Measurements from ENCODE around the gene CDK13. TPM values are rescaled to one million over a fixed set of nuclear protein-coding genes. Genes with fewer than 3 reads are reported as not detected.
"Not testable (repeated sequence)": the region's sequence is repeated elsewhere in the genome, so short reads cannot be mapped to it uniquely, and the experiment has no call there.

The CDK13 gene
- total RNA-seq, result 55.1 and 60.0 TPM in 2 replicates

- intact Hi-C loops (cut with micrococcal nuclease), result loop anchor here (1.0 to 5.0 kb wide), 9 partner anchors 54 to 1772 kb away; partner anchors contain the start of genes MPLKIP, STARD3NL, VPS41 and YAE1
Measured at GRCh38 chr7:39949971-39950472, at the start of gene CDK13. CDK13 (plus strand) TSS chr7:39950256; CDS start chr7:39950642, 386 bp downstream.

- intact Hi-C loops (cut with micrococcal nuclease), result no loop called here
Measured at GRCh38 chr7:39904077-39904486, 46.0 kb upstream of the CDK13 start.

GRCh38 chr7:39908141-39908540, 41.9 kb upstream of the CDK13 start:
- intact Hi-C loops (cut with micrococcal nuclease), result no loop called here

GRCh38 chr7:39908973-39909372, 41.1 kb upstream of the CDK13 start:
- intact Hi-C loops (cut with micrococcal nuclease), result no loop called here

- intact Hi-C loops (cut with micrococcal nuclease), result no loop called here
Measured at GRCh38 chr7:39909526-39909925, 40.5 kb upstream of the CDK13 start.

GRCh38 chr7:39910108-39910869, 39.8 kb upstream of the CDK13 start:
- intact Hi-C loops (cut with micrococcal nuclease), result no loop called here

GRCh38 chr7:39911167-39911566, 38.9 kb upstream of the CDK13 start:
- intact Hi-C loops (cut with micrococcal nuclease), result no loop called here

GRCh38 chr7:39915847-39916246, 34.2 kb upstream of the CDK13 start:
- intact Hi-C loops (cut with micrococcal nuclease), result not testable (repeated sequence)

GRCh38 chr7:39919646-39920045, 30.4 kb upstream of the CDK13 start:
- intact Hi-C loops (cut with micrococcal nuclease), result no loop called here

- intact Hi-C loops (cut with micrococcal nuclease), result no loop called here
Measured at GRCh38 chr7:39921506-39922175, 28.4 kb upstream of the CDK13 start.

- intact Hi-C loops (cut with micrococcal nuclease), result no loop called here
Measured at GRCh38 chr7:39922580-39922979, 27.5 kb upstream of the CDK13 start.

- intact Hi-C loops (cut with micrococcal nuclease), result no loop called here
Measured at GRCh38 chr7:39923091-39923490, 27.0 kb upstream of the CDK13 start.

- intact Hi-C loops (cut with micrococcal nuclease), result no loop called here
Measured at GRCh38 chr7:39924122-39924521, 25.9 kb upstream of the CDK13 start.

- intact Hi-C loops (cut with micrococcal nuclease), result no loop called here
Measured at GRCh38 chr7:39926111-39926510, 23.9 kb upstream of the CDK13 start.

GRCh38 chr7:39927018-39927417, 23.0 kb upstream of the CDK13 start:
- intact Hi-C loops (cut with micrococcal nuclease), result no loop called here

- intact Hi-C loops (cut with micrococcal nuclease), result no loop called here
Measured at GRCh38 chr7:39934132-39934531, 15.9 kb upstream of the CDK13 start.

GRCh38 chr7:39936761-39937160, 13.3 kb upstream of the CDK13 start:
- intact Hi-C loops (cut with micrococcal nuclease), result no loop called here

GRCh38 chr7:39937366-39938153, 12.5 kb upstream of the CDK13 start:
- intact Hi-C loops (cut with micrococcal nuclease), result no loop called here

- intact Hi-C loops (cut with micrococcal nuclease), result no loop called here
Measured at GRCh38 chr7:39942883-39943282, 7.2 kb upstream of the CDK13 start.

- intact Hi-C loops (cut with micrococcal nuclease), result loop anchor here (5.0 kb wide), 1 partner anchor 1579 kb away; no protein-coding TSS in a partner anchor
Measured at GRCh38 chr7:39946693-39947092, 3.4 kb upstream of the CDK13 start.

GRCh38 chr7:39948375-39948955, 1.6 kb upstream of the CDK13 start:
- intact Hi-C loops (cut with micrococcal nuclease), result loop anchor here (5.0 kb wide), 1 partner anchor 1581 kb away; no protein-coding TSS in a partner anchor
